DOHH2 (cell line): ENCODE results near the gene TREML4.

Experiments
- H3F3A ChIP-seq: fragments of 200-600 bp; sonication (generic), shearing (Covaris generic); 2 replicates; pipeline ENCODE4 v1.6.0; 2016; ENCODE audit warnings: antibody characterized with exemption, mild to moderate bottlenecking; ENCODE audit not compliant: control insufficient read depth, insufficient read depth
- H3K27ac ChIP-seq: fragments of 200-600 bp; sonication (generic); 2 replicates; pipeline ENCODE4 v1.5.1; 2014; ENCODE audit warnings: low read depth, mild to moderate bottlenecking, low read length, moderate library complexity
- H3K27me3 ChIP-seq: fragments of 200-600 bp; sonication (generic); 2 replicates; pipeline ENCODE4 v1.6.1; 2014; ENCODE audit warnings: mild to moderate bottlenecking, low read length, mixed read lengths; ENCODE audit not compliant: control insufficient read depth
- H3K36me3 ChIP-seq: fragments of 200-600 bp; sonication (generic); 2 replicates; pipeline ENCODE4 v1.6.1; 2014; ENCODE audit warnings: mild to moderate bottlenecking, low read length, moderate library complexity, mixed read lengths; ENCODE audit not compliant: control insufficient read depth
- H3K4me1 ChIP-seq: fragments of 200-600 bp; sonication (generic); 2 replicates; pipeline ENCODE4 v1.6.1; 2014; ENCODE audit warnings: mild to moderate bottlenecking, low read length, mixed read lengths; ENCODE audit not compliant: control insufficient read depth
- H3K4me2 ChIP-seq: fragments of 200-600 bp; sonication (generic); 2 replicates; pipeline ENCODE4 v1.6.0; 2014; ENCODE audit warnings: mild to moderate bottlenecking, low read length, moderate library complexity
- H3K4me3 ChIP-seq: fragments of 200-600 bp; sonication (generic); 2 replicates; pipeline ENCODE4 v1.5.1; 2014; ENCODE audit warnings: mild to moderate bottlenecking, low read length, mixed read lengths
- H3K79me2 ChIP-seq: fragments of 200-600 bp; sonication (generic); 2 replicates; pipeline ENCODE4 v1.6.1; 2014; ENCODE audit warnings: mild to moderate bottlenecking, low read length, mixed read lengths; ENCODE audit not compliant: control insufficient read depth
- H3K9me2 ChIP-seq: fragments of 200-600 bp; sonication (generic); replicated peaks from 2 replicates; pipeline ENCODE4 v1.6.1; 2014; ENCODE audit warnings: mild to moderate bottlenecking, low read length, mixed read lengths; ENCODE audit not compliant: control insufficient read depth
- H3K9me3 ChIP-seq: fragments of 200-600 bp; sonication (generic); 2 replicates; pipeline ENCODE4 v1.6.1; 2014; ENCODE audit warnings: antibody characterized with exemption, low read length, mixed read lengths; ENCODE audit not compliant: control insufficient read depth, insufficient read depth
- H4K20me1 ChIP-seq: fragments of 200-600 bp; sonication (generic); 2 replicates; pipeline ENCODE4 v1.6.0; 2014; ENCODE audit warnings: low read depth, mild to moderate bottlenecking, antibody characterized with exemption, low read length, moderate library complexity; ENCODE audit not compliant: control insufficient read depth, insufficient read depth
- CTCF ChIP-seq: fragments of 200-600 bp; sonication (generic); IDR thresholded peaks from one replicate; pipeline ENCODE4 v1.5.1; 2014; ENCODE audit warnings: antibody characterized with exemption, mild to moderate bottlenecking, low read depth, low read length; ENCODE audit not compliant: poor library complexity, severe bottlenecking
- EZH2phosphoT487 ChIP-seq: fragments of 200-600 bp; sonication (generic); IDR thresholded peaks from 2 replicates; pipeline ENCODE4 v1.6.1; 2017; ENCODE audit warnings: borderline replicate concordance, mild to moderate bottlenecking, antibody characterized with exemption, low read length, moderate library complexity, mixed read lengths

Gene TREML4

GRCh38 chr6:41224800-41225199, 3.3 kb upstream of the TREML4 start:
- Histone ChIP-seq H3F3A (no peaks in the 10 kb centered on the region), H3K9me2 (no peaks in the 10 kb centered on the region), H3K27me3 (peaks cover 2% of the 10 kb centered on the region; the same call in 1 of the 2 replicates), H3K9me3 (no peaks in the 10 kb centered on the region; the same call in 1 of the 2 replicates), H3K36me3 (no peaks in the 10 kb centered on the region), H3K79me2 (no peaks in the 10 kb centered on the region), H4K20me1 (no peaks in the 10 kb centered on the region), H3K4me2 (no peak overlapping the region), H3K4me1 (no peaks in the 10 kb centered on the region), H3K27ac (no peak overlapping the region), H3K4me3 (no peak overlapping the region)
- TF ChIP-seq EZH2phosphoT487: no peak
- TF ChIP-seq CTCF: no peak

GRCh38 chr6:41226752-41227151, 1.4 kb upstream of the TREML4 start:
- no peak overlapping the region for H3K27ac ChIP-seq
- peaks cover 7% of the 10 kb centered on the region for H3K27me3 ChIP-seq
- no peaks in the 10 kb centered on the region for H3K9me3 ChIP-seq

GRCh38 chr6:41228616-41229015, 467 bp downstream of the TREML4 start:
- Histone ChIP-seq H4K20me1 (no peaks in the 10 kb centered on the region), H3K79me2 (no peaks in the 10 kb centered on the region), H3F3A (no peaks in the 10 kb centered on the region), H3K4me1 (no peaks in the 10 kb centered on the region), H3K27me3 (peaks cover 10% of the 10 kb centered on the region), H3K9me2 (no peaks in the 10 kb centered on the region), H3K36me3 (no peaks in the 10 kb centered on the region), H3K27ac (no peak overlapping the region), H3K9me3 (no peaks in the 10 kb centered on the region), H3K4me3 (no peak overlapping the region), H3K4me2 (no peak overlapping the region)
- TF ChIP-seq EZH2phosphoT487: no peak
- TF ChIP-seq CTCF: no peak

More at GRCh38 chr6:41226752-41227151, 1.4 kb upstream of the TREML4 start:
- Histone ChIP-seq H3K36me3 (no peaks in the 10 kb centered on the region), H3K4me3 (no peak overlapping the region), H3K9me2 (no peaks in the 10 kb centered on the region), H3F3A (no peaks in the 10 kb centered on the region), H3K79me2 (no peaks in the 10 kb centered on the region), H3K4me2 (no peak overlapping the region), H4K20me1 (no peaks in the 10 kb centered on the region), H3K4me1 (no peaks in the 10 kb centered on the region)
- TF ChIP-seq CTCF (no peak), EZH2phosphoT487 (no peak)
